ENCODE measurements around the gene MYO3B.

MYO3B gene

DNA sequence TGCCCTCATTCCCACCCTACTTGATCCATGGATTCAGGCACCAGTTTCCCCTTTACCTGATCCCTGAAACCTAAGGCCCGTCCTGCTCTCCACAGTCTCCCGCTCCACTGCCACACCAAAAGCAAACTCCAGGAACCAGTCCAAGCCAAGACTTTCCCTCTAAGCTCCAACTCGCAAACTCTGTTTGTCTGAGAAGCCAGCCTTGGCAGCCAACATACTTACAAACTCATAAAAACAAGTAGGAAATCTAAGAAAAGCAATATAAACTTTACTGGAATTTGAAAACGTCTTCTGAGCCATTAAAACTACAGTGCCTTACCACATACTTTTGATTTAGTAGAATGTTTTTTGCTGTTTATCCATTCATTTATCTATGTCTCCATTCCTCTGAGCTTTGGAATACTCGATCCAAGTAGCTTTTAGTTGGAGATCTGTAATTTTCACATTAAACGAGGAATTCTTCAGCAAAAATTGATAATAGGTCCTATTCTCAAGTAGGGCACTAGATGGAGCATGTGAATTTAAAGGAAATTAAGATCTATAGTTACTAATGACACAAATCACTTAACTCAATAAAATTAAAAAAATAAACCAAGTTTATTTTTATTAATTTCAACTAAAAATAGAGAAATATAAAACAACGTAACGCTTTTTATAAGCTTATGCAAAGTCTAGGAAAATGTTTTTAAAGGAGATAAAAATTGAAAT is 199.7 kb downstream of the MYO3B start:
- no peaks in the 10 kb centered on the region for H3K4me1 ChIP-seq (ENCODE audit: low read length)
- no peaks in the 10 kb centered on the region for H3K9me3 ChIP-seq (ENCODE audit: insufficient read depth, low read length)
- no peaks in the 10 kb centered on the region for H4K20me1 ChIP-seq (ENCODE audit: insufficient read depth, low read length)
- no peak overlapping the region for H3K9ac ChIP-seq (ENCODE audit: low read length)
- H3K27me3 ChIP-seq (ENCODE audit: low read depth, low read length) = peaks cover 55% of the 10 kb centered on the region
- H3K79me2 ChIP-seq (ENCODE audit: low read length) = no peaks in the 10 kb centered on the region
- TF ChIP-seq, protein P1, sequence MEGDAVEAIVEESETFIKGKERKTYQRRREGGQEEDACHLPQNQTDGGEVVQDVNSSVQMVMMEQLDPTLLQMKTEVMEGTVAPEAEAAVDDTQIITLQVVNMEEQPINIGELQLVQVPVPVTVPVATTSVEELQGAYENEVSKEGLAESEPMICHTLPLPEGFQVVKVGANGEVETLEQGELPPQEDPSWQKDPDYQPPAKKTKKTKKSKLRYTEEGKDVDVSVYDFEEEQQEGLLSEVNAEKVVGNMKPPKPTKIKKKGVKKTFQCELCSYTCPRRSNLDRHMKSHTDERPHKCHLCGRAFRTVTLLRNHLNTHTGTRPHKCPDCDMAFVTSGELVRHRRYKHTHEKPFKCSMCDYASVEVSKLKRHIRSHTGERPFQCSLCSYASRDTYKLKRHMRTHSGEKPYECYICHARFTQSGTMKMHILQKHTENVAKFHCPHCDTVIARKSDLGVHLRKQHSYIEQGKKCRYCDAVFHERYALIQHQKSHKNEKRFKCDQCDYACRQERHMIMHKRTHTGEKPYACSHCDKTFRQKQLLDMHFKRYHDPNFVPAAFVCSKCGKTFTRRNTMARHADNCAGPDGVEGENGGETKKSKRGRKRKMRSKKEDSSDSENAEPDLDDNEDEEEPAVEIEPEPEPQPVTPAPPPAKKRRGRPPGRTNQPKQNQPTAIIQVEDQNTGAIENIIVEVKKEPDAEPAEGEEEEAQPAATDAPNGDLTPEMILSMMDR (IDR thresholded peaks at IDR 0.05; ENCODE audit: low read depth, low read length) = peak; percentile 29; the same call in 1 of the 2 replicates
- no peak for TF ChIP-seq EZH2phosphoT487 (IDR thresholded peaks at IDR 0.05; ENCODE audit: low read depth)
- no peaks in the 10 kb centered on the region for H3K36me3 ChIP-seq (replicated peaks; ENCODE audit: low read depth, low read length)
- no peak overlapping the region for H2AFZ ChIP-seq (ENCODE audit: low read depth, low read length)
- no peak overlapping the region for H3K4me2 ChIP-seq (ENCODE audit: low read length)
- H3K4me3 ChIP-seq (ENCODE audit: low read length) = no peak overlapping the region
- no peak overlapping the region for H3K27ac ChIP-seq (ENCODE audit: low read length)

DNA sequence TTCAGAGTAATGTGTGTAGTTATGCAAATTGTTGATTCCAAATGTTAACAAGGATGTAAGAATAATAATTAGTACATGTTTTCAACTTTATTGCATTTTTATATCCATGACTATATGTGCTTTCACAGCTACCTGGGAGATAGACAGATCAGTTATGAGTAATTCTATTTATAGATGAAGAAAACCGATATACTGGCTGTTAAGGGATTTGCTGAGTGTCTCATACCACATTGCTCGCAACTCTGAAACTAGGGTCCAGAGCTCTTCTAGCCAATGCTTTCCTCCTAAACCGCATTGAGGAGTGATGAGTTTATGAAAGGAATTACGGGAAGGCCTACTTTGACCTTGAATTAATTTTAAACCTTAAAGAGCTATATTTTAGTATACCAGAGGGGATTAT is 202.3 kb downstream of the MYO3B start:
- Histone ChIP-seq H2AFZ (ENCODE audit: low read depth, low read length) (no peak overlapping the region), H4K20me1 (ENCODE audit: insufficient read depth, low read length) (no peaks in the 10 kb centered on the region), H3K27ac (ENCODE audit: low read length) (no peak overlapping the region), H3K36me3 (replicated peaks; ENCODE audit: low read depth, low read length) (no peaks in the 10 kb centered on the region), H3K4me3 (ENCODE audit: low read length) (no peak overlapping the region), H3K27me3 (ENCODE audit: low read depth, low read length) (peaks cover 52% of the 10 kb centered on the region), H3K4me1 (ENCODE audit: low read length) (no peaks in the 10 kb centered on the region), H3K79me2 (ENCODE audit: low read length) (no peaks in the 10 kb centered on the region), H3K9ac (ENCODE audit: low read length) (no peak overlapping the region), H3K9me3 (ENCODE audit: insufficient read depth, low read length) (no peaks in the 10 kb centered on the region), H3K4me2 (ENCODE audit: low read length) (no peak overlapping the region)
- no peak for TF ChIP-seq EZH2phosphoT487 (IDR thresholded peaks at IDR 0.05; ENCODE audit: low read depth)
- TF ChIP-seq, protein P1 (IDR thresholded peaks at IDR 0.05; ENCODE audit: low read depth, low read length) = no peak

DNA sequence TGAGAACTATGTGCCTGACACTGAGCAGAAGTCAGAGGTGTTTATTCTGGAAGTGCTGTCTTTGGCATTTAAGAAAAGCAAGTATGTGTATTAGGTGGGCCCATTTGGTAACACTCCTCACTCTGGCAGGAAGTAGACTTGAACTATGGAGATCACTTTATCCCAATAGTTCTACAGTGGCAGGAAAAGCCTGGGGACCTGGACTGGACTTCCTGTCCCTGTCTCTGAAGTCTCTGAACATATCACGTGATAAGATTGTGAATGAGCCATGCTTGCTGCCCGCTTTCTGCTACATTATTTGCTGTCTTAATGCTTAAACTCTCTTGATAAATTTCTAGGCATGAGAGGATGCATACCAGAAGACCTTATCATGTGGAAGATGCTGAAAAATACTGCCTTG is 203.7 kb downstream of the MYO3B start:
- H2AFZ ChIP-seq (ENCODE audit: low read depth, low read length) = no peak overlapping the region
- no peak for TF ChIP-seq EZH2phosphoT487 (IDR thresholded peaks at IDR 0.05; ENCODE audit: low read depth)
- TF ChIP-seq, protein P1 (IDR thresholded peaks at IDR 0.05; ENCODE audit: low read depth, low read length) = no peak
- H4K20me1 ChIP-seq (ENCODE audit: insufficient read depth, low read length) = no peaks in the 10 kb centered on the region
- H3K9ac ChIP-seq (ENCODE audit: low read length) = no peak overlapping the region
- H3K79me2 ChIP-seq (ENCODE audit: low read length) = no peaks in the 10 kb centered on the region
- H3K4me3 ChIP-seq (ENCODE audit: low read length) = no peak overlapping the region
- H3K27me3 ChIP-seq (ENCODE audit: low read depth, low read length) = peaks cover 47% of the 10 kb centered on the region
- no peaks in the 10 kb centered on the region for H3K4me1 ChIP-seq (ENCODE audit: low read length)
- no peak overlapping the region for H3K27ac ChIP-seq (ENCODE audit: low read length)
- H3K4me2 ChIP-seq (ENCODE audit: low read length) = no peak overlapping the region
- H3K9me3 ChIP-seq (ENCODE audit: insufficient read depth, low read length) = no peaks in the 10 kb centered on the region
- H3K36me3 ChIP-seq (replicated peaks; ENCODE audit: low read depth, low read length) = no peaks in the 10 kb centered on the region

DNA sequence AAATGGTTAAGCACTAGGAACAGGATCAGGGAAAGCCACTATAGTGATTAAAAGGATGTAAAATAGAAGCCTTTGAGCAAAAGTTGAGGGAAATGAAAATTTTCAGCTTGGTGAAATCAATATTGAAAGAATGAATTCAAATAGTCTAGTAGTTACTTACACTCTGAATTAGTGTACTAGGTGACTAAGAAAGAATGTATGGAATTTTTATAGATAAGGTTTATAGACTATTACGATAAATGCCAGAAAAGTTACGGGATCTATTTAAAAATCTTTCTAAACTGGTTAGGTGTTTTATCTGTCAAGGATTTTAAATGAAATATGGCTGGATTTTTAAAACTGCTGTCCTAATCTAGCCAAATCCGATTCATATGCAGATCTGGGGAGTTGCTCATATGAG is 208.6 kb downstream of the MYO3B start:
- Histone ChIP-seq H3K4me2 (ENCODE audit: low read length) (no peak overlapping the region), H4K20me1 (ENCODE audit: insufficient read depth, low read length) (0 out of 2 replicates have a peak, but pooled peaks cover 8% of the 10 kb centered on the region), H3K27me3 (ENCODE audit: low read depth, low read length) (peaks cover 67% of the 10 kb centered on the region), H2AFZ (ENCODE audit: low read depth, low read length) (no peak overlapping the region), H3K79me2 (ENCODE audit: low read length) (no peaks in the 10 kb centered on the region), H3K4me3 (ENCODE audit: low read length) (no peak overlapping the region), H3K27ac (ENCODE audit: low read length) (no peak overlapping the region), H3K9ac (ENCODE audit: low read length) (no peak overlapping the region), H3K9me3 (ENCODE audit: insufficient read depth, low read length) (no peaks in the 10 kb centered on the region), H3K4me1 (ENCODE audit: low read length) (peaks cover 8% of the 10 kb centered on the region), H3K36me3 (replicated peaks; ENCODE audit: low read depth, low read length) (no peaks in the 10 kb centered on the region)
- TF ChIP-seq, protein P1 (IDR thresholded peaks at IDR 0.05; ENCODE audit: low read depth, low read length) = no peak
- TF ChIP-seq EZH2phosphoT487 (IDR thresholded peaks at IDR 0.05; ENCODE audit: low read depth) = no peak
